DMS 273 (cell line): Measurements from ENCODE around the gene CEP95.
"Not testable (repeated sequence)": the region's sequence is repeated elsewhere in the genome, so short reads cannot be mapped to it uniquely, and the experiment has no call there.

ENCODE experiments used
- DNase-seq: peaks from one replicate; lab custom pipeline; 2025; ENCODE audit not compliant: unreplicated experiment; lab: John Stamatoyannopoulos, UW

The CEP95 gene

DNA sequence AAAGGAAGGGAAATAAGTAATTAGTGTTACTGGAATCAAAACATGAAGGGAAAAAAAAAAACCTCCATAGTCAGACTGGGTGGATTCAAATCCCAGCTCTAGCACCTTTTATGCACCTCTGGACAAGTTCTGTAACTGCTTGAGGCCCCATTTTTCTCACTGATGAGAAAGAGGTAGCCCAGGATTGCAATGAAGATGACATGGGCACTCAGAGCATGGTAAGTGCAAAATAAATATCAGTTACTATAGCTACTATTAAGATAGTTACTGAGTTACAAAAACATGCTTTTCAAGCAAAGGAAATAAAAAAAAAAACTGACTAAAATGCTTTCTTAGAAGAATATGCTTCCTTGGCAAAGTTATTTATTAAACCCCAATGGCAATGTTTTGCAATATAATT, 58.8 kb downstream of the CEP95 start:
- no peak for DNase-seq

DNA sequence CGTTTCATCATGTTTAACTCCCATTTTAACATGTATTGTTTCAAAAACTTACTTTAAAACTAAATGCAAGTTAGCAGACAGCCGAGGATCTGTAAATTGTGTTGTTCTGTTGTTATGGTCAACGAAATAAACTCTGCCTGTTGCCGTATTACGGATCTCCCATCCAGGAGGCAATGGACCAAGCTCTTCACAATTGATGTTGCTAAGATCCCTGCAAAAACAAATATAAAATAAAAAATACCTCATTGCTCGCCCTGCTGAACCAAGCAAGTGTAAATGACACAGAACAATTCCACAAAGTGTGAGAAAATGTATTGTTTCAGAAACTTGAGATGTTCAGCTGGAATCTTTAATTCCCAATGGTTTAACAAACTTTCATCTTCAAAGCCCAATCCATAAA, 65.0 kb downstream of the CEP95 start:
- DNase-seq: no peak

DNA sequence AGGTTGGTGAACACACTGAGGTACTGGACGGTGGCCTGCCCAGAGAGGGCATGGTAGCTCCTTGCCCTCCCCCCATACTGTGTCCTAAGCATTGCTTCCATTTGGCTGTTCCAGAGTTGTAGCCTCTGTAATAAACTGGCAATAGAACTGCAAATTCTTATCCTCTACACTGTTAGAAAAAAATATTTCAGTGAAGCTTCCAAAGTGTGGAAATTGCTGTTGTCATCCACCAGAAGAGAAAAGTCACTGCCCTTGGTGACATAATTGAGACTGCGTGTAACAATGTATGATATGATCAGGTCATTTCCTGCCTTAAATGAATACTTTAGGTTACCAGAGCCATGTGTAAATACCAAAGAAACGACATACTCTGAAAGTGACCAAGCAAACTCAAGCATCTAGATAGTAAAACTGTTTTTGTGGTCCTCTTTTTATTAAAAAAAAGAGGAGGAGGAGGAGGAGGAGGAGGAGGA, 65.9 kb downstream of the CEP95 start:
- DNase-seq: no peak

DNA sequence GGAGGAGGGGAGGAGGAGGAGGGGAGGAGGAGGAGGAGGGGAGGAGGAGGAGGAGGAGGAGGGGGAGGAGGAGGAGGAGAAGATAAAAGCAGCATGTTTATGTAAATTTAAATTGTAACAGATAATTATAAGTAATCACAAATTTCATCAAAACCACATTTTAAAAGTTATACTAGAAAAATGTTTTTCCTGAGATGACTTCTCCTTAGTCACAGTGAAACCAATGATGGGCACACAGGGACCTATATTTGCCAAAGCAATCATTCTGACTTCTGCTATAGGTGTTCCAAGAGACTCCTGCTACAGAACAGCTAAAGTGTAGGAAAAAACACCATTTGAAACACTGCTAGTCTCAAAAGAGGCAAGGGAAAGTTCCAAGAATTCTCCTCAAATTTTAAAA, 66.4 kb downstream of the CEP95 start:
- DNase-seq: no peak

GRCh38 chr17:64574646-64575045, 67.9 kb downstream of the CEP95 start:
- DNase-seq: no peak

DNA sequence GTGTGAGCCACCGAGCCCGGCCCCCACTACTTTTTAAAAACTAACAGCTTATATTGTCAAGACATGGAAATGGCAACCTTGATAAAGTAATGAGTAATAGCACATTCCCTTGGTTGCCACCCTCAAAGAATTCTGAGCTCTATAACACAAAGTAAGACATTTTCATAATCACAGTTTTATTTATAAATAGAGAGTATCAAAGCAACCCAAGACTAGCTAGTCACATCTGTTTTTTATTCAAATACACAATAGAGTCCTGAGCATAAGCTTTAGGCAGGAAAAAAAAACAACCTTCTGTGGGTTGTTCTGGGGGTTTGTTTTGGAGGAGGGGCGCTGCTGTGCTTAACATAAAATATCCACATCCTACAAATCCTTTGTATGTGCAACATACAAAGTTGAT, 68.7 kb downstream of the CEP95 start:
- no peak for DNase-seq

GRCh38 chr17:64577025-64577424, 70.2 kb downstream of the CEP95 start:
- not testable (repeated sequence) for DNase-seq

- DNase-seq: no peak
Observed at GRCh38 chr17:64579917-64580316, 73.1 kb downstream of the CEP95 start.

GRCh38 chr17:64580384-64581315, 73.9 kb downstream of the CEP95 start:
- peak; percentile 80 for DNase-seq

DNA sequence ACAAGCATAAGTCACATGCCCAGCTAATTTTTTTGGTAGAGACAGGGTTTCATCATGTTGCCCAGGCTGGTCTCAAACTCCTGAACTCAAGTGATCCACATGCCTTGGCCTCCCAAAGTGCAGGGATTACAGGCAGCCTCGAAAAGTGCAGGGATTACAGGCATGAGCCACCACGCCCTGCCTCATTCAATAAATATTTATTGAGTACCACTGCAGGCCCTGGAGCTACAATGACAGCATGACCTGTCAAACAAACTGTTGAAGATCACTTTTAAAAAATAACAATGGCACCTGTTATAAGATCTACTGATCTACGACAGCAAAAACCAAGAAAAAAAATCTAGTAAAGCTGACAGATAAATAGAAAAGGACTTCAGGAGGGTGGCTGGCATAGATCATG, 76.3 kb downstream of the CEP95 start:
- no peak for DNase-seq

DNA sequence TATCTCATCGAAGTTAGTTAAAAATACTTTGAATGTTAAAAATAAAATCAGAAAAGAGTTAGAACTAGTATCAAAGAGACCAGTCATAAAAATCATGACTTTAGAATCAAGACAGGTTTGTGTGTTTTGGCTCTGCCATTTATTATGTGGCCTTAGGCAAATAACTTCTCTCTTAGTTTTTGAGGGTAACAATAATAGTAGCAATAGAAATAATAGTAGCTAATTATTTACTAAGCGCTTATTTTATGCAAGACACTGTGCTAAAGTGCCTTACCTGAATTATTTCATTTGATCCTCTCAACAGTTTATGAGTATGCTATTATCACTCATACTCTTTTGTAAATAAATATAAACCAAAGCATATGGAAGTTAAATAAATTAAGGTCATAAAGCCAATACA, 78.4 kb downstream of the CEP95 start:
- no peak for DNase-seq
